Glomerular visceral epithelial cell (primary cell): Measurements from ENCODE around the gene FSD2.
"Not testable (repeated sequence)": the region's sequence is repeated elsewhere in the genome, so short reads cannot be mapped to it uniquely, and the experiment has no call there.

Experiments
- DNase-seq: peaks from one replicate; pipeline ENCODE4 v3.0.0-alpha.2; 2016; ENCODE audit errors: extremely low spot score

The FSD2 gene

DNA sequence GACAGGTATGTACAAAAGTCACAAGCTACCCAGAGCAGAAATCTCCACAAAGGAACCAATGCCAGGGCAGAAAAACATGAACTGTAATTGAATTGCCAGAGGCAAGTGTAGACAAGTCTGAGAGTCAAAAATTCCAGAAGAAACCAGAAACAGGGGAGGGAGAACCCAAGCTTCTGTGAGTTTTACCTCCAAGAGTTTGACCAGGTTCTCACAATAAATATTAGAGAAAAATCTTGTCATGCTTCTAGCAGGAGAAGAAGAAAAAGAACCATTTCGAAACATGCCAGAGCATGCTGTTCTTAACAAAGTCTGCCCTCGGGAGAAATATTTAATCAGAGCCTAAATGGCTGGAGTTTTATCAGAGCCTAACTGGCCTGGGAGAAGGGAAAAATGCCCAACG lies 63.7 kb downstream of the FSD2 start:
- DNase-seq: peak; percentile 16

DNA sequence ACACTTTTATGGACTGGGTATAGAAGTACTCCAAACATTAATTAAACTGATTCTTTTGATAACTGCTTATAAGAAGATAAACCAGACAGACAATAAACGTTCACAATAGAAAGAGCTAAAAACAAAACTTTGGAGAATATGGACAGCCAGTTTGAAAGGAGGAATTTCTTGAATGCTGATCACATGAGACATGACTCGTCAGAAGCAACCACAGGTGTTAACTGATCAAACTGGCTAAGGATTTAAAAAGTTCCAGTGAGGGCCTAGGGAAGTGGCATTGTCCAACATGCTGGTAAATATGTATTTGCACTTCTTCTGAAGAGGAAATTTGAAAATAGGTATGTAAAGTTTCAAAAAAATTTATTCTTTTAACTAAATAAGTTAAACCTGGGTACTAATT lies 66.8 kb downstream of the FSD2 start:
- DNase-seq: peak; percentile 38

DNA sequence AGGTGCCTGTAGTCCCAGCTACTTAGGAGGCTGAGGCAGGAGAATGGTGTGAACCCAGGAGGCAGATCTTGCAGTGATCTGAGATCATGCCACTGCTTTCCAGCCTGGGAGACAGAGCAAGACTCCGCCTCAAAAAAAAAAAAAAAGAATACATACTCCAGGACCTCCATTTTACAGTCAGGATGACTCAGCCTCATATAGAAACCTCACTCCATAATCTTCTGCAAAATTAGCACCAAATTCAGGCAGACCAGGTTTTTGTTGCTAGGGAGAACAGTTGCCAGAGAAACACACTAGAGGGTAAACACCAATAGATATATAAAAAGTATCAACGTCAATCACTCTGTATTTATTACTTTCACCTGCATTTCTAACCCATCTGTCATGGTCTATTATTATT lies 67.9 kb downstream of the FSD2 start:
- DNase-seq: peak; percentile 8

DNA sequence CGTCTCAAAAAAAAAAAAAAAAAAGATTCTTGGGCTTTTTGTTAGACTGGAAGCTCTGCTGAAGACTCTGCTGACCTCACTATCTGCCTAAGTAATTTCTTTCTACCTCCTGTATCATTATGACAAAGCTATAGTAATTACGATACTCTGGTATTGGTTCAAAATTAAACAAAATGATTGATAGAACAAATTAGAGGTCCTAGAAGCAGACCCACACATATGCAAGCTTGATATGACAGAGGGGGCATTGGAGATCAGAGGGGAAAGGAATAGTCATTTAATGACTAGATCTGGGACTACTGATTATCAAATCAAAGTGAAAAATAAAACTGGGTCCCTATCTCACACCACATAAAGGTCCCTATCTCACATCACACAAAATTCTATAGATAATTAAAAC lies 74.3 kb downstream of the FSD2 start:
- no peak for DNase-seq

DNA sequence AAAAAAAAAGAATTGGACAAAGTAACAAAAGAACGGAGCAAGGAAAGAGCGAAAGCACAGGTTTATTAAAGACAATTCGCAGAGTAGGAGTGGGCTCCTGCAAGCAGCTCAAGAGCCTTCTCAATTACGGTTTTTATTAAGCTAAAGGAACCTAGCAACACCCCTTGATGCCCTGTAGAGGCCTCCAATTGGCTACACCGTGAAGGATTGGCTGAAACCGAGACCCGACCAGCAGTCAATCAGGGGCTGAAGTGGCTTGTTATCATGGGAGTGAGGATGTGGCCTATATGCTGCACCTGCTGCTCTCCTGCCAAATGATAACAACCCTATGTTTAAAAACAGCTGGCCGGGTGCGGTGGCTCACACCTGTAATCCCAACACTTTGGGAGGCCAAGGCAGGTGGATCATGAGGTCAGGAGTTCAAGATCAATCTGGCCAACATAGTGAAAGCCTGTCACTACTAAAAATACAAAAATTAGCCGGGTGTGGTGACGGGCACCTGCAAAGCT lies 75.8 kb downstream of the FSD2 start:
- no peak for DNase-seq

DNA sequence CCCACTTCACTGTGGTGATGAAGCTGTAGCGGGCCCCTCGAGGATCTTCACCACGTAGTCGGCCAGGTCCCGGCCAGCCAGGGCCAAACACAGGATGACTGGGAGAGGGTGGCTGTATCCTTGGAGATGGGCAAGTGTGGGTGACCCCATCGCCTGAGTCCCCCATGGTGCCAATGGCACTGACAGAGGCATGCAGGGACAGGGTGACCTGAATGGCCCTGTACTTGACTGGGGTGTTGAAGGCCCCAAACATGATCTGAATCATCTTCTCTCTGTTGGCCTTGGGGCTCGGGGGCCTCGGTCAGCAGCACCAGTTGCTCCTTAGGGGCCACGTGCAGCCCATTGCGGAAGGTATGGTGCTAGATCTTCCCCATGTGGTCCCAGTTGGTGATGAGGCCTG lies 79.1 kb downstream of the FSD2 start:
- no peak for DNase-seq

DNA sequence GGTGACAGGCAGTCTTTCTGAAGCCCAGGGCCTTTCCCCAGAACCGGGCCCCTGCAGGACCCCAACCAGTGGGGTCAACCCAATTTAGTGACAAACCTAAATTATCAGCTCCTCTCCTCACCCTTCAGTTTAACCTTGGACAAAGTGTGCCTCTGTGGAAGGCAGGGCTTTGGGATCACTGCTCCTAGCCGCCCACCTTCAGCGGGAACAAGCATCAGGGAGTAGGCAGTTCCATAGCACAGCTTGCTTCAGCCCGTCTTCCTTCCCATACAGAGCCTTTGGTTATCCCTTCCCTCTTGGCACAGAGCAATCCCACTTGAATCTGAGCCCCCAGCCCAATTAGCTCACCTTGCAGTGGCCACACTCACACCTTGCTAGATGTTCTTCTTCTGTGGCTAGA lies 90.9 kb downstream of the FSD2 start:
- DNase-seq: no peak

DNA sequence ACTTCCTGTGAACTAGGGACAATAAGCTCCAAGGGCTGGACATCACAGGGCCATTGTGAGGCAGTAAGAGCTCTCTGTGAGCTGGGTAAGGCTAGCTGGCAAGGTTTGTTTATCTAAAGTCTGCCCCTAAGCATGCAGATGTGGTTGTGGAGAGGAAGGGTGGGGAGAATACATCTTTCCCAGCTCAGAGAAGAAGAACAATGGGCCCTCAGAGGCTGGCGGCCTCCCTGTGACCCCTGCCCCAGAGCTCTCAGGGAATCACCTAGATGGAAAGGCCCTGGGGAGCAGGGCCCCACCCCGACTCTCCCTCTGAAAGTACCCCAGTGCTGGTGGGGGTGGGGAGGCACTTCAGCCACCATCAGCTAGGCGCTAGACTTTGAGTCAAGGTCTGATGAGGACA lies 91.9 kb downstream of the FSD2 start:
- DNase-seq: no peak

DNA sequence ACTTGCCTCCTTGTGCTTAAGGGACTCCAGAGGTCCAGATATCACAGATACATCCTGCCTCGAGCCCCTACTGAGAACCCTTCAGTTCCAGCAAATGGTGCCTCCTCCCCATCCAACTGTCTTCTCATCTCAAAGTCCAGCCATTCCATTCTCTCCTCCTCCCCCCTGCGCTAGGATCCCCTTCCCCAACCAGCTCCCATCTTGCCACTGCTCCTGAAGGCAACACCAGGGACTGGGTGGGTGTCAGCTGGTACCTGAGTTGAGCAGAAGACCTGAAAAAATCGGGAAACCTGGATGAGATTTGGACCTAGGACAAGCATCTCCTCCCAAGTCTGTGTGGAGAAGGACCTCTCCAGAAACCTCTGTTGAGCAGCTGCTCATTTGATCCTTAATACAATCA lies 93.8 kb downstream of the FSD2 start:
- no peak for DNase-seq

DNA sequence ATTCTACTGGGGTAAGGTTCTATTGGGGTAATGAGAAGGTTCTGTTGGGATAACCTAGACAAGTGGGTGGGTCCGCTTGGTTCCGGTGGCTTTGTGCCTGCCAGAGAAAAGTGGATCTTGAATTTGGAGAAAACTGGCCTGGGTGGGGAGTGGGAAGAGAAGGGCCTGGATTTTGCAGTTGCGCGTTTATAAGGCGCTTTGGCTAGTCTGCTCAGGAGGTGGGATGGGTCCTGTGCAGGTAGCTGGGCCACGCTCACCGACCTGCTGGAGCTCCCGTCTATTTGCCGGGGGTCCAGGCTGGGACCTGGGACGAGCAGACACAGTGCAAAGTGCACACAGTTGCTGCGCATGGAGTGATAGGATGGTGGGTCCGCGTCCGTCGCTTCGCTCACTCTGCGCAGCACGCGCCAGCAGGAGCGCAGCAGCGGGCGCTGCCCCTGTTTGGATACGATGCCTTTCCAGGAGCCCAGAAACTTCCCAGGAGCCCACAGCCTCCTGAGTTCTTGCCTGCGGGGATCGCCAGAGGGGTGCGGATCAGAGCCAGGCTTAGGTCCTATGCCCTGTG lies 94.9 kb downstream of the FSD2 start:
- no peak for DNase-seq

DNA sequence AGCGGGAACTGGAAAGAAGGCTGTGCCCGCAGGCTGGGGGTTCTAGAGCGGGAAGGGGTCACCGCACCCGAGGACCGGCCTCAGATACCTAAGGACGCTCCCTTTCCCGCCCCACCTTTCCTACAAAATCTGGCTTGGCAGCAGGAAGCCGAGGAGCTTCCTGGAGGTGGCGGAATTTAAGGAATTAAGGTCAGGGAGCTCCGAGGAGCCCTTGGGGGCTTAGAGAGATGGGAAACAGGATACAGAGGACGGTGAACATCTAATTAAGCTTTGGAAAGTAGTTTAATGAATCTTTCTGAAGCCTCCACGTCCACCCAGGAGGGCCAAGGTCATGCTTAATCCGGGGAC lies 95.7 kb downstream of the FSD2 start:
- no peak for DNase-seq

DNA sequence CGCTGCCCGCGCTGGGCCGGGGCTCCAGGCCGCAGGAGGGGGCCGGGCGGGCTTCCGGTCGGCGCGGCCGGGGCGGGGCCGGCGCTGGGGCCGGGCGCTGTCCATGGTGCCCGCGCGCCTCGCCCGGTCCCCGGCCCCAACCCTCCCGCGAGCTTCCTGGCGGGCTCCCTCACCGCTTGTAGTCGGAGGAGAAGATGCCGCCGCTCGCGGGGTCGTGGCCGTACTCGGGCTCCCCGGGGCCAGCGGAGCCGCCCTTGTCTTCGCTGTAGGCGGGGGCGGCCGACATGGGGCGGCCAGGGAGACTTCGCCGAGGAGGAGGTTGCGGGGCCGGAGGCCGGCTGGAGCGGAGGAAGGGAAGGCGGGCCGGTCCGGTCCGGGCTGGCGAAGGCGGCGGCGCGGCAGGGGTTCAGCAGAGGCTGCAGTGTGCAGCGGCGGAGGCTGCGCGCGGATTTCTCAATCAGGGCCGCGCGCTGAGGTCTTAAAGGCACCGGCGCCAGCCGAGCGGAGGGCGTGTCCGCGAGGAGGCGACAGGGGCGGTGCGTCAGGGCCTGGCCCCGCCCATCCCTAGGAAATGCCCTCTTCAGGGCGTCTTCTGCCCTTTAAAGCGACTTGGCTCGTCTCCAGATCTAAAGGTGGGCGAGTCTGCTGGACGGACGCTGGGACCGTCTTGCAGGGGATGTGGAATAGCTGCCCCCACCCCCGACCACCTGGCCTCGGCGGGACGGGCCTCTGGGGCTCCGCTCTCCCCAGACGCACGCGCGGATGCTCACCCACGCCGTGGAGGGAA lies 96.3 kb downstream of the FSD2 start, which contains the start of gene AP3B2:
Gene AP3B2, minus strand, starts transcription at position 455 of the 787 bp plus-strand sequence. Its CDS starts 169 bp downstream, at position 286.
- DNase-seq: peak; percentile 74

DNA sequence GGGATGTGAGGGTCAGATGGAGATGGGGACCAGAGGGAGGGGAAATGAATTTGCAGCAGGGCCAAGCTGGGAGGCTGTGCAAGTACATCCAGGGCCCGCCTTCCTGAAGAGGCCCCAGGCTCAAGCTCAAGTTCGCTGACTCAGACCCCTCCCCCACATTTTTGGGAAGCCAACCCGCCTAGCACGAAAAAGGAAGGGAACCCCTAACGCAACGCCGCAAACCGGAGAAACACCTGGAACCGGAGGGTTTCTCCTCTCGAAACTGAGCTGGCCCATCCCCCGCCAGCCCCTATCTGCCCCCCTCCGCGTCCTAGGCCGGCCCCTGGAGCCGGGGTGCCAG lies 96.8 kb downstream of the FSD2 start:
- DNase-seq: no peak

DNA sequence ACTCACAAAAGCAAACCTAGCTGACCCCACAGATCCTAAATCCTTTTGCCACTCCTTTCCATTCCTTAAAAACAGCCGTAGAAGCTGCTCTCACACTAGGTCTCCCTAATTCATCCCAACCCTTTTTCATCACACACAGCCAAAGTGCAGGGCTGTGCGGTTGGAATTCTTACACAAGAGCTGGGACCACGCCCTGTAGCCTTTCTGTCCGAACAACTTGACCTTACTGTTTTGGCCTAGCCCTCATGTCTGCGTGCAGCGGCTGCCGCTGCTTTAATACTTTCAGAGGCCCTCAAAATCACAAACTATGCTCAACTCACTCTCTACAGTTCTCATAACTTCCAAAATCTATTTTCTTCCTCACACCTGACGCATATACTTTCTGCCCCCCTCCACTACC lies 100.0 kb downstream of the FSD2 start:
- DNase-seq: not testable (repeated sequence)
